Measurements from ENCODE around the gene JSRP1.

The JSRP1 gene, protein sequence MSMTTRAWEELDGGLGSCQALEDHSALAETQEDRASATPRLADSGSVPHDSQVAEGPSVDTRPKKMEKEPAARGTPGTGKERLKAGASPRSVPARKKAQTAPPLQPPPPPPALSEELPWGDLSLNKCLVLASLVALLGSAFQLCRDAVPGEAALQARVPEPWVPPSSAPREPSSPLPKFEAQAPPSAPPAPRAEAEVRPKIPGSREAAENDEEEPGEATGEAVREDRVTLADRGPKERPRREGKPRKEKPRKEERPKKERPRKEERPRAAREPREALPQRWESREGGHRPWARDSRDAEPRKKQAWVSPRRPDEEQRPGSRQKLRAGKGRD

GRCh38 chr19:2255982-2256685 lies at the start of gene JSRP1:
Gene JSRP1, minus strand, starts transcription at chr19:2256417. Its CDS starts 1,103 bp downstream, at chr19:2255314.
- DNase-seq = peak; percentile 85

DNA sequence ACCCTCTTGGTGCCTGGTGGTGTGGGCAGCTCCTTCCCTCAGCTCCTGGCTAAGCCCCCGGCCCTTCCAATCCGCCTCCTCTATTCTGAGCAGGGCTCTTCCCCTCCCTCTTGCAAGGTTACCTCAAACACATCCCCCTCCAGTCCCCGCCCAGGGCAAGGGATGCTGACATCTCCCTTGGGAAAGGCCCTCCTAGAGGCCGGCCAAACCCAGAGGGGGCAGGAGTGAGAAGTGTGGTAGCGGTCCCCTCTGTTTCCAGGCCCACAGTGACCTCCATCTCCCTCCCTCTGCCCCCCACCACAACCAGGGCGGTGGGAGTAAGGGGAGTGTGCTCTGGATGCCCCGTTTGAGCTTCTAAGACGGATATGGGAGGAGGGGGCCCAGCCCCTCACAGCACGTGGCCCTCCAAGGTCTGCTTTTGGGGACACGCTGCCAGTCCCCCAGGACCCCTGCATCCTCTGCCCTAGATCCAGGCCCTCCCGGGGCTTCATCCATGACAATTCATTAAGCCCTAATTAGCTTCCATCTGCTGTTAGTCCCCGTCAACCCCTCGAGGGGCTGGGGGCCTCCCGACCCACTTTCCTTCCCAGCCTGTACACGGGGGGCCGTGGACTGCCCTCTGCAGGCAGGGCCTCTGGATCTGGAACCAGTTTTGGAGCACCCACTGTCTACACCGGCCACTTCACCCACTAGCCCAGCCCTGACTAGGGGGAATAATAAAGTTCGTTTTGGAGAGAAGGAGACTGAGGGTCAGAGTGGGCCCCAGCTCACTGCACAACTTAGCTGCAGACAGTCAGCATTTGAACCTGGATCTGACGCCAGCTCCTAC lies 49.4 kb upstream of the JSRP1 start:
- no peak for DNase-seq

DNA sequence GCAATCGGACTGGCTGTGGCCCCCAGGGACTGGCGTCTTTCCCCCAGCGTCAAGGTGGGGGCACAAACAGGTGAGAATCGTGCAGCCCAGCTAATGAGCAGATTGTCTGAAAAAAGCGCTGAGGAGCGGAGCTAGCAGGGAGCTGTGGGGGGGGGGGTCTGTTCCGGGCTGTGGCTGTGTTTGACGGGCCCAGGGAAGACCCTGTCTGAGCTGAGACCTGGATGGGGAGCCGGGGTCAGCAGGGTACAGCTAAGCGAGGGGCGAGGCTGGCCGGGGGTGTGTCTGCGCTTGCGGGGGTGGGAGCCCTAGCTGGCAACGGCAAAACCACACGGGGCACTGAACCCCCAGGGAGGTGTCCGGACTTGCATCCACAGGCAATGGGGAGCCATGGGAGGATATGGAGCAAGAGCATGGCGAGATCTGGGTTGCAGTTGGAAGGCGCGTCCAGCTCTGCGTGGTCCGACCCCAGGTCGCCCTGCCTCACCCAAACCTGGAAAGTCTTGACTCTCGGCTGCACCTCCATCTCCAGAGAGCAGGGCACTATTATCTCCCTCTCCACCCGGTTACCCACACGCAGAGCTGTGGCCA lies 47.1 kb upstream of the JSRP1 start:
- DNase-seq = no peak

GRCh38 chr19:2302319-2303210 lies 46.3 kb upstream of the JSRP1 start:
- DNase-seq = no peak

GRCh38 chr19:2300533-2300932 lies 44.3 kb upstream of the JSRP1 start:
- DNase-seq = no peak

DNA sequence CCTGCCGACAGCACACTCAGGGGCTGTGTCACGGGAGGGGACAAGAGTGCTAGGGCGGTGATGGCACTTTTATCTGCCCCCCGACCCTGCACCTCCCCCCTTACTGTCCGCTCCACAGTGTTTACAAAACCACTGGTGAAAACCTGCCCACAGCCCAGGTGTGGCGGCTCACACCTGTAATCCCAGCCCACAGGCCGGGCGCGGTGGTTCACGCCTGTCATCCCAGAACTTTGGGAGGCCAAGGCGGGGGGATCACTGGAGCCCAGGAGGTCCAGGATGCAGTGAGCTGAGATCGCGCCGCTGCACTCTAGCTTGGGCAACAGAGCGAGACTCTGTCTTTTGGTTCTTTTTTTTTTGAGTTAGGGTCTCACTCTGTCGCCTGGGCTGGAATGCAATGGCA lies 39.9 kb upstream of the JSRP1 start:
- no peak for DNase-seq

GRCh38 chr19:2294687-2295335 lies 38.6 kb upstream of the JSRP1 start:
- DNase-seq = no peak

DNA sequence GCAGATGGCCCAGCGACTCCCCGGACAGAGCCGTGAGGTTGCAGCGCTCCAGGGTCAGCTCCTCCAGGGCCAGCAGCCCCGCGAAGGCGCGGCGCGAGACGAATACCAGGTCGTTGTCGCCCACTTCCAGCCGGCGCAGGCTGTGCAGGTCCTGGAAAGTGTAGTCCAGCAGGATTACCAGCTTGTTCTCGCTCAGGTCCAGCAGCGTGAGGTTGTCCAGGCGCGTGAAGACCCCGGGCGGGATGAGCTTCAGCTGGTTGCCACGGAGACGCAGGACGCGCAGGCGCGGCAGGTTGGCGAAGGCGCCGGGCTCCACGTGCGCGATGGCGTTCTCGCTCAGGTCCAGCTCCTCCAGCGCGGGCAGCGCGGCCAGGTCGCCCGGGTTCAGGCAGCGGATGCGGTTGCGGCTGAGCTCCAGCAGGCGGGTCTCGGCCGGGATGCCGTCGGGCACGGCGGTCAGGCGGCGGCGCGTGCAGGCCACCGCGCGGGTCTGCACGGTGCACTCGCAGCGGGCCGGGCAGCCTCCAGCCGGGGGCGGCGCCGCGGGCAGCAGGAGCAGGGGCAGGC lies 35.1 kb upstream of the JSRP1 start:
- DNase-seq = no peak

GRCh38 chr19:2290441-2291184 lies 34.4 kb upstream of the JSRP1 start:
- DNase-seq = peak; percentile 82

- peak; percentile 90 for DNase-seq
These were observed 33.7 kb upstream of the JSRP1 start for GRCh38 chr19:2289714-2290435.

DNA sequence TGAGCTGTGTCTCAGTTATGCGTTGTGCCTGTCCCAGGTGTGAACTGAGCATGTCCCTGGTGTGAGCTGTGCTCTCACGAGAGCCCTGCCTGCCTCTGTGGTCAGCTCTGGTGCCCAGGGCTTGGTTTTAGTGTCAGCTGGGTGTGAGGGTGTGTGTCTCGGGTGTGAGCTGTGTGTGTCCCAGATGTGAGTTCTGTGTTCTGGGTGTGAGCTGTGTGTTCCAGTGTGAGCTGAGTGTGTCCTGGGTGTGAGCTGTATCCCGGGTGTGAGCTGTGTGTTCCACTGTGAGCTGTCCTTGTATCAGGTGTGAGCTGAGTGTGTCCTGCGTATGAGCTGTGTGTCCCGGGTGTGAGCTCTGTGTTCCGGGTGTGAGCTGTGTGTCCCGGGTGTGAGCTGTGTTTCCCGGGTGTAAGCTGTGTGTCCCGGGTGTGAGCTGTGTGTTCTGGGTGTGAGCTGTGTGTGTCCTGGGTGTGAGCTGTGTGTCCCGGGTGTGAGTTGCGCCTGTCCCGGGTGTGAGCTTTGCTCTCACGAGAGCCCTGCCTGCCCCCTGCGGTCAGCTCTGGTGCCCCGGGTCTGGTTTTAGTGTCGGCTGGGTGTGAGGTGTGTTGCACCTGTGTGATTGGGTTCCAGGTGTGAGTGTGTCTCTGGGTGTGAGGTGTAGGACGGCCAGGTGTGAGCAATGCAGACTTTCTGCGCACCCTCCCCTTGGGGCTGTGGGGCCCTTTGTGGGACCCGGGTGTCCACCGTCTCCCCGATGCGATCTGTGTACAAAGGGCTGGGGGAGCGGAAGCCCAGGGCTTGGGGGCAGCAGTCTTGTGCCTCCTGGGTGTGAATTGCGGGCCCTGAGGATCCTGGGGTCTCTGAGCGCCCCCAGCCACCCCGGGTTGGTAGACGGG lies 32.8 kb upstream of the JSRP1 start:
- DNase-seq = peak; percentile 72

DNA sequence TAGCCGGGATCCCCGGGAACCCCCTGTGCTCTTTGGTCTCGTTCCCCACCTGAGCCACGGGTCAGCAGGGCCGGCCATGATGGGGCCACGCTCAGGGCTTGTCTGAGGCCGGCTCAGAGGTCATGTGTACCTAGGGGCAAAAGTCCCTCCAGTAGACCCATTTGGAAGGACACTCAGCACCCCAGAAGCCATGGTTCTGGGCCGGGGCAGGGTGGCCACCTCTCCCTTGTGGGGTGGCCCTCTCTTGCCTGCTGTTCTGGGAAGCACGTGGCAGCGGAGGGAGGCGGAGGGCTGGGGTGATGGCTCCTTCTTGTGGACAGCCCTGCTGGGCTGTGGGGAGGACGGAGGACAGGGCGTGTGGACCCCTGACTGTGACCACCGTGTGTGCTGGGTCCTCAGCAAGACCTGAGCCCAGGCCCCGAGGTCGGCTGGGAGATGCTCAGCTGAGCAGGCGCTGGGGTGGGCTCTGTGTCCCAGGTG lies 32.2 kb upstream of the JSRP1 start:
- no peak for DNase-seq

GRCh38 chr19:2287585-2288337 lies 31.5 kb upstream of the JSRP1 start:
- no peak for DNase-seq

DNA sequence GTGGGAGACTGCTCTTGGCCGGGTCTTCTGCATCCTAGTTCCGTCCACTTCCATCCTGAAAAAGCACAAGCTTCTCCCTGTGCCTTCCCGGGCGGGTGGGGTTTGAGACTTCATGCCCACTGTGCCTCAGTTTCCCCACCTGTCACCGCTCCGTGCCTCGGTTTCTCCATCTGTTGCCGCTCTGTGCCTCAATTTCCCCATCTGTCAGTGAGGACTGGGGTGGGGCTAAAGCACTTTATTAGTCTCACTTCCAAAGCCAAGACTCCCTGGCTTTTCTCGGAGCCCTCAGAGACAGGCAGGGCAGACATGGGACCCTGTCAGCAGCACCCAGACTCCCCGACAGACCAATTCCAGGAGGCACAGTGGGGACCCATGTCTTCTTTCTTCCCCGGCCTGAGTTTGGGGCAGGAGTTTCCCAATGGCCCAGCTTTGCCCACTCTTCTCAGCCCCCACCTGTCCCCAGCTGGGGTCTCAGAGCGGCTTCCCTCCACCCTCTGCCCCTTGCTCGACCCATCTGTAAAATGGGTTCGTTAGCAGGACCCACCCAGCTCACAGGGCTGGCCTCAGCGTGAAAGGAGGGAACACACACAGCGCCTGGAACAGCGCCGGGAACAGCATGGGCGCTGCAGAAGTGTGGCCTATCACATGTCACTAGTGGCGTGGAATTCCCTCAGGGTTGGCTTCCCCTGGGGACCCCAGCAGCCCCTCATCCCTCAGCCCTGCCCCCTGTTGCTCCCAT lies 30.4 kb upstream of the JSRP1 start:
- DNase-seq = no peak

DNA sequence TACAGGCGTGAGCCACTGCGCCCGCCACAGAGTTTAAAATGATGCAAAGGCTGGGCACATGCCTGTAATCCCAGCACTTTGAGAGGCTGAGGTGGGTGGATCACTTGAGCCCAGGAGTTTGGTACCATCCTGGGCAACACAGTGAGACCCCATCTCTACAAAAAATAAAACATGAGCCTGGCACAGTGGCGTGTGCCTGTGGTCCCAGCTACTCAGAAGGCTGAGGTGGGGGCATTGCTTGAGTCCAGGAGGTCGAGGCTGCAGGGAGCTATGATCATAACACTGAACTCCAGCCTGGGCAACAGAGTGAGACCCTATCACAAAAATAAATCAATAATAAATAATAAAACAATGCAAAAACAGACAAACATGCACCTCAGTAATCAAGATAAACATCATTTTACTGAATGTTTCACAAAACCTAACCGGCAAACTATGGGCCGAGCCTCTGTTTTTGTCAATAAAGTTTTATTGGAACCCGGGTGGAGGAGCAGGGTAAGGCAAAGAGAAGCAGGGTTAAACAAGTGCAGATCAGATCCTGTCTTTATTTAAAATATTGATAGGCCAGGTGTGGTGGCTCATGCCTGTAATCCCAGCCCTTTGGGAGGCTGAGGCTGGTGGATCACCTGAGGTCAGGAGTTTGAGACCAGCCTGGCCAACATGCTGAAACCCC lies 27.8 kb upstream of the JSRP1 start:
- no peak for DNase-seq

DNA sequence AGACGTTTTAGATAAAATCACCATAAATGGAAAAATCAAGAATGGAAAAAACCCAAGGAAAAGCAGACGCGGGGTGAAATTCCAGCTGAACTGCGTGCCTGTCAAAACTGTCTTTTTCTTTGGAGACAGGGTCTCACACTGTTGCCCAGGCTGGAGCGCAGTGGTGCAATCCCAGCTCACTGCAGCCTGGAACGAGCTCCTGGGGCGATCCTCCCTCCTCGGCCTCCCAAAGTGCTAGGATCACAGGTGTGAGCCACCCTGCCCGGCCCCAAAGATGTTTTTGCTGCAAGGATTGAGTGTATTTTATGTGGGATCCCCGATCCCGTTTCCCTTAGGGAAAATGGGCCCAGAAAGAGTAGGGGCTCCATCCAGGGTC lies 26.6 kb upstream of the JSRP1 start:
- DNase-seq = no peak
